NAMALWA (cell line): Measurements from ENCODE around the gene CMTM4.

ENCODE experiments used
- DNase-seq: peaks from one replicate; pipeline ENCODE4 v3.0.0-alpha.2; 2015; ENCODE audit warnings: low spot score

The CMTM4 gene

DNA sequence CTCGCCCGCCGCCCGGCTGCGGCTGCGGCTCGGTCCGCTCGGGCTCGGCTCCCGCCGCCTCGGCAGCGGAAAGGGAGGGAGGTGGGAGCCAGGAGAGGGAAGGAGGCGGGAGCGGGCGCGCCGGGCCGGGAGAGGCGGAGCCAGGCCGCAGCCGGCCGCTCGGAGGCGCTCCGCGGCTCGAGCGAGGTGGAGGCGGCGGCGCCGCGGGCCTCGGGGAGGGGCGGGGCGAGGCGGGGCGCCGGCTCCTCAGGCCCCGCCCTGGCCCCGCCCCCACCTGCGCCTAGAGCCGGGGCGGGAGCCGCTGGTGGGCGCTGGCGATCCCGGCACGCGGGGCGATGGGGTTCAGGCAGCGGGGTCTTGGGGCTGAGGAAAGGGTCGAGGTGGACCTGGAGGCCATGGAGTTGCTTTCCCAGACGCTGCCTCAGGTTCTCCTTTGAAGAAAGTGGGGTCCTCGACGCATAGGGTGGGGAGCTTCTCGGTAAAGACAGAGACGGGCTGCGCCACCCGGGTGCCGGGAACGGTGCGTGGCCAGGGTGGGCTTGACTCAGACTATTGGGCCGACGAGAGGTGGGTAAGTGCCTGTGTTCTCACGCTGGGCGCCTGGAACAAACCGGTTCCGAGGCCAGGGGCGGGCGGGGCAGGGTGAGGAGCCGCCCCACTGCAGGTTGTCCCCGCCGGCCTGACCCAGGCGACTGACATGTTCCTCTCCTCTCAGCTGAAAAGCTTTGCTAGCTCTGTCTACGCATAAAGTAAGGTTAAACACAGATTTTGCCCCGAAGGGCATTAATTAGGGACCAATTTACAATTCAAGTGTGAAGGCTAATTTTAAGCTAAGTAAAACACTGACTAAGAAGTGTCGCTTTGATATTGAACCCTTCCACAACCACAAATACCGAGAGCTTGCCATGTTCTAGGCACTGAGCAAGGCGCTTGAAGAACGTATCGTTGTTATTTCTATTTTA lies at the start of gene CMTM4:
Gene CMTM4, minus strand, starts transcription at position 75 of the 962 bp plus-strand sequence. CDS start 218 bp downstream, outside the sequence.
- DNase-seq: peak; percentile 75

DNA sequence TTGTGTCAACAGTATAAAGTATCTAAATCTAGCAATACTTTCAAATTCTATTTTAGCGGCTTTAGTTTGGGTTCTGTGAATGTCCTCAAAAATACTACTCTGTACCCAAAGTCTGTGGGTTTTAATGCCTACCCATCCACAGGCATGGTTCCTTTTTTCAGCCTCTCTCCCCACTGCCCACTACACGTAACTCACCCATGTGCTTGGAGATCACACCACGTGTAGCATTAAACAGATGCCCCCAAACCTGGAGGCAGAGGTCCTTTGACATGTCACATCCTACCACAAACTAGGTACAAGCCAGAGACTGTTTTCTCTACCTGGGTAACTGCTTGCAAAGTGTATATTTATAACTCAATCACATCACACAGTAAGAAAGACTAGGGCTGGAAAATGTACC lies 49.5 kb upstream of the CMTM4 start:
- DNase-seq: no peak

DNA sequence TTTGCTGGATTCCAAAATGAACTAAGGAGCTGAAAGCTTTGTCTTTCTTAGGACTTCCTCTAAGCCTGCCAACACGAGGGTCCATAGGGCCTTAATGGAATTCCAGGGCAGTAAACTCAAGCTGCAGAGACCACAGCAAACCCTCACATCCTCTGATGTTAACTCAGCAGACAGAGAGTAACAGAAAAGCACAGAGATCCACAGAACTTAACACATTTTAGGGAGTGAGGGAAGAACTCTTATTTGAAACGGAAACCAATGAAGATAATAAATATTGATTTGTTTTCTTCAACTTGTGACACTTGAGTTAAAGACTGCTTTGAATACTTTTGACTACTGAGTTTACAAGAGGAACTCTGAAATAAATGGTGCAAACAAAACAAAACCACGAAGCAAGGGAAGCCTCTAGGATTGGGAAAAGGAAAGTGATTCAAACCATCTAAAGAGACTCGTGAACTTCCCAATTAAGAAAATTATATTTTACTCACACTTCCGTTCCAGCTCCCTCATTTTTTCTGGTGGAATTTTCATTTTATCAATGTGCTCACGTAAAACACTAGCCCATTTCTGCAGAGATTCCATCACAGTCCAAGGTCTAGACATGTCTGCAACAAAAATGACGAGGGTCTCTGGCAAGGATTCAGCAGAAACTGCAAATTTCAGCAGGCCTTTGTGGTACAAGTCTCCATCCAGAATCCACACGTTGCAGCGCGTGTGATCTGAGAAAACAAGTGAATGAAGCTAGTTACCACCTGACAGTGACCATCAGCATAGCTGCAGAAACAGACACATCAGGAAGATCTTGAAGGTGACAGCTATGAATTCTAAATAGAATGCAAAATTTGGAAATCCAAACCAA lies 45.6 kb upstream of the CMTM4 start:
- no peak for DNase-seq

DNA sequence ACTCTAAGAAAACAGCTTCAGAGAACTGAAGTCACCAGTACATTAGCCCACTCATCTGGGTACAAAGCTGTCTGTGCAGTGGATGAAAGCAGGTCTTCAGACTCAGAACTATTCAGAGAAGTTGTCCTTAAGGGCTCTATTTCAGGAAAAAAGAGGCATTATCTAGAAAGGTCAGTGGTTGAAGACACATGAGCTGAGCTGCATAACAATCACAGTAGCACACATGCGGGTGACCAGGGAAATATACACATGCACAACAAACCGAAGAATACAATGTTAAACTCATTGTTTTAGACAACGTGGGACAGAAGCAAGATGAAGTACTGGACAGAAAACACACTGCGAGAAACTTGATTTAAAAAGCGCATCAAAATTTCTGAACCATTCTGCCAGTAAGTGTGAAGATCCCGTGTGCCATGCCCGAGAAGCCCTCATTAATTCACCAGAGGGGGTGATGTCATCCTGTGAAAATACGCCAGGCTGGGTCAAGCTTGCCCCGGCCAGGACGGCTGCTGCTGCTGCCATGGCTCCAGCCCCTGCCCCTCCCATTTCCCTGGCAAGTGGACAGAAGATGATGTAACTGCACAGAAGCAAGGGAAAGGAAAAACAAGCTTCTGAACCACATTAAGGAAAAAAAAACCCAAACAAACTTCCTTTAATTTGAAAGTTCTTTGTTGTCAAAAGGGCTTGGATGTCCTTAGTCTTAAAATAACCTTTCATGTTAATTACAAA lies 44.8 kb upstream of the CMTM4 start:
- no peak for DNase-seq

DNA sequence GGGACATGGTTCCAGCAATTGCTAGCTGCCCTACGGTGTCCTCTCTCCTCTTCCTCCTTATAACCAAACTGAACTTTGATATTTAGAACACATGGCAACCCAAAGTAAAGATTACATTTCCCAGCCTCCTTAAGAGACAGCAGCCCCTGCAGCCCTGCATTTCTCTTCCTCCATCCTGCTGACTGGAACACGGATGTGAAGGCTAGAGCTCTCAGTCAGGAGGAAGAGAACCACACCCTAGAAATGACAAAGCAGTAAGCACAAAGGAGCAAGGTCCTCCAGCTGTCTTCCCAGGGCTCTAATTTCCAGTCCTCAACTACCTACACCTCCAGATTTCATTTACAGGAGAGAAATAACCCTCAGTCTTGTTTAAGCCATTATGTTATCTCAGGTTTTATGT lies 44.0 kb upstream of the CMTM4 start:
- DNase-seq: no peak

DNA sequence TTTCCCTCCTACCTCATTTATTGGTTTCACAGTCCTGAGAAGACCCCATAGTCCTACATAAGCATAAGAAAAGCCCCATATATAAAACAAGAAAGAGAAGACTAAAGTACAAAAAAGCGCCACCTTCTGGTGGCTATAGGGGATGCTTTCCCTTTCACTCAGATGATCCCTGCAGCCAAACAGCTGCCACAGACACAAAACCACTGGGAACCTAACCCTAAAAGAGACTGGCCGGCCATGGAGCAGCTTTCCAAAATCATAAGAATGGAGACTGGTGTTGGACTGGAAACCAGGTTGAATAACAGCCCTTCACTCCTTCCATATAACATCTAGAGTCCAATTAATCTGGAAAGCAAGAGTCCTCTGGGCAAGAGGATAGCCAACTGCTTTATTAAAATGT lies 43.5 kb upstream of the CMTM4 start:
- peak; percentile 68 for DNase-seq

DNA sequence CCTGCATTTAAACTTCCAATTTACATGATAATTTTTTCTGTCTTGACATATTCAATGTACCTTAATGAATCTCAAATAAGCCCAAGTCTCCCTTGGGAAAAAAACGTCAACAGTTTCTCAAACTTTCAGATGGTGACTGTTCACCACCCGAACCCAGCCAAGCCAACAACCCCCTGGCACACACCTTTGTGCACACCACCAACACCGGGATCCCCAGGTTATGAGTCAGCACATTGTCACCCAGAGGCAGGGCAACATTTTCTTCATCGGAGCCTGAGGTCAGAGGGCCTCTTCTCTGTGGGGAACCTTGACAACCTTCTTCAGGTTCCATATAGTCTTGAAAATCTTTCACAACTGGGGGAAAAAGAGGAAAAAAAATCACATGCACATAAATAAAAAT lies 39.3 kb upstream of the CMTM4 start:
- DNase-seq: no peak

DNA sequence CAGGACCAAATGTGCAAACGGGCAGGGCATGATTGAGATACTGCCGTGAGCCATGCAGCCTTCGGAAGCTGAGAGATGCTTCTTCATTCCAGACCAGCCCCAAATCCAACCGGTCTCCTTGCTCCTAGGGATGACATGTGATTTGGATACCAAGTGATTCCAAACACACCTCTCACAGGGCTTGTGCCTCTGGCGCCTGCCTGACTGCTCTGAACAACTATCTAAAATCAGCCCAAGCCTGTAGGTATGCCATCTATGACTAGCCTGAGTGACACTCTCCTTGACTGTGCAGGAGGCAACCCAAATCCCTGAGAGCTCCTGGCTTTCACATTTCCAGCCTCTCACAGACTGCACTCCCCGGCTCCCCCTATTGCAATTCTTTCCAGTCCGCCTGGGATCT lies 34.6 kb upstream of the CMTM4 start:
- DNase-seq: no peak

DNA sequence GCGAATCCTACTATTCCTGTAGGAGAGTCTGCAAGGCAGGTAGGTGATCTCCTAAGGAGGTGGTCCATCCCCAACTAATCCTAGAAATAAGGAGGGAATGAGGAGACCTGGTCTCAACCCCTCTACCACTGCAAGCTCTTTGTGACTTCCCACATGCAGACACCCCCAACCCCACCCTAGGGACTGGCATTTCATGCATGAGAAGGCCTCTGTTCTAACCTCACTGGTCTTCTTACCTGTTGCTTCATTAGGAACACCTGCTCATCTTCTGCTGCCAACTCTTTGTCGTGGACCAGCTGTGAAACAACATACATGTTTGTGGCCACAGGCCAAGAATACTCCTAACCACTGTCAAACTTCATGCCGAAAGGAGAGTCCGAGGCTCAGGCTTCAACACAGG lies 32.3 kb upstream of the CMTM4 start:
- no peak for DNase-seq

DNA sequence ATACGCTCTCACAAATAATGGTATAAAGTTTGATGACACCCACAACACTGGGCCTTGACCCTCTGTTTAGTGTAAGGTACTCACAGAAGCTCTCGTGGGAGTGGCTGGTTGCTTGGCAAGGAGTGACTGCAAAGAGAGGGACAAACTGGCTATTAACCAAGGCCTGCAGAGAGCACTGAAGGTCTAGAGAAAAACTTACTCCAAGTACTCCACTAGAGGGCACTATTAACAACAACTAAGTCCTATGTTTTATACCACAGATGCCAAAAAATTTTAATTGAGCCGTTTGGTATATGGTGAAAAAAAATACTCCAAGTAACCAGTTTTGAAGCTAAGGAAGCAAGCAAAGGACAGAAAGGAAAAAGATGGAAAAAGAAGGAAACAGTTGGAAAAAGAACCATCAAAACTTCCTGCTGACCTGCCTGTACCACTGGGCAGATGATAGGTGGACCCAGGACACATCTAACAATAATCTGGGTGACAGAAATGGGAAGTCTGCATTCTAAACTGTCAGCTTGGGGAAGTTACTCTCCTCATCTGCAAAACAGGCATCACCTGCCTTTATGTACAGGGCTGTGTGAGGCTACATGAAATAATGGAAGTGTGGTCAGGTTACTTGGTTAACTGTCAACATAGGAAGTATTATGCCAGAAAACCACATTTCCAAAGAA lies 31.7 kb upstream of the CMTM4 start:
- peak; percentile 69 for DNase-seq

DNA sequence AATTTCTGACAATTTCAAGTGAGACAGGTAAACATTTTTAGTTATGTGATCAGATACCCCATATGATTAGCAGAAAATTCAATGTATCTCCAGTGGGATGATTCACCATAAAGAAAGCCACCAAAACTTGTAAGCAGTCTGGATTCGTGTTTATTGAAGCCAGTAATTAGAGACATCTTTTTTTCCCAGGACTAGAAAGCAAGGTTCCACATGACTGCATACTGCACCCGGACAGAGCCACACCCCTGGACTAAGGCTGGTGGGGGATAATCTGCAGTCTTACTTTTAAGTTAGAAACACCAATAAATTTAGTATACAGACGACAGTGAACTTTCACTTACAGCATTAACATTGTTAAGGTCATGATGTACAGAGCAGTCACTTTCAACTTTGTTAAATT lies 24.2 kb upstream of the CMTM4 start:
- no peak for DNase-seq

DNA sequence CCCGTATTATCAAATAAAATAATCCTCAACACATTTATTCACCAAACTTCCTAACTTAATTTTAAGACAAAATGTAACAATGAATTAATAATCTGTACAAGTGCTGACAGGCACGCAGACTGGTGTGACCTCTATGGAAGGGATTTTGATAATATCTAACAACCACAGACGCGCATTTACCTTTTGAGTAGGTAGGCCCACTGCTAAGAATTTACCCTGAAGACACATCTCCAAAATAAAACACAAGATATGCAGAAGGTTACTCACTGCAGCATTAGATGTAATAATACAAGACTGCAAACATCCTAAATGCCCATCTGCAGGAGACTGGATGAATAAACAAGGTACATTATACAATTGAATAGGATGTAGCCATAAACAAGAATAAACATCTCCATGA lies 22.7 kb upstream of the CMTM4 start:
- no peak for DNase-seq

DNA sequence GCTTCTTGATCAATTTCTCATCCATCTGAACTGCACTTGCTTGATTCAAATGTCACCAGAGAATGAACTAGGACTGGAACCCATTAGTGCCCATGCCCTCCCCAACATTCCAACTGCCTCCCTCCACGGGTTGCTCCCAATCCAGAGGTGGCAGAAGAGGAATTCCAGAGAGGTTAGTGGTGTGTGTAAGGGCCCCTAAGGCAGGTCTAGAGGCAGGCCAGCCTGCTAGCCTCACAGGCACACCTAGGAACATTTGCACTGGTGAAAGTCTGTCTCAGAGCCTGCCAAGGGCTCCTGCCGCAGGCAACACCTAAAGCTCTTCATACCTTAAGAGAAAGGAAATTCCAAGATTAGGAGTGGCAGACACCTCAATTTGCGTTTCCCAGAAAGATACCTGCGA lies 21.2 kb upstream of the CMTM4 start:
- DNase-seq: no peak

DNA sequence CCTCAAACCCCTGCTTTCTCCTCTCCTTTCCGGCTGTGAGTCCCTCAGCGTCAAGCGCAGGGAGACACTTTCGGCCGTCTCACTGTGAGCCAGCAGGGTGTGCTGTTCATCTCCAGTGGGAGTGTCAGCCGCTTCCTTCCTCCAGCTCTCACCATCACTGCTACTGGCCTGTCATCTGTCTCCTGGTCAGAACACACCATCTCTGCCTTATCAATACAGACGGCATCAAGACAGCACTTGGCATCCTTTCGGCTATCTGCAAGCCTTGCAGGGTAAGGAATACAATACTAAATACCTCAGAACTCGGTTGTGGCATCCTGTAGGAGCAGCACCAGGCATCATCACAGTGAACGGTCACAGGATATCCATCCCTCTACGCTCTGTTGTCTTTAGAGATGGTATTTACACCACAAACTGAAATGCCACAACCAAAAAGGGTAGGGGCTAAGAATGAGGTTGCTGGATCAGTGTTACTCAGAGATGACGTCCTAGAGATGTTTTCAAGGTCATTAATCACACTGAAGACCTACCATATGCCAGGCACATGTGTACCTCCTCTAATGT lies 20.7 kb upstream of the CMTM4 start:
- peak; percentile 28 for DNase-seq

DNA sequence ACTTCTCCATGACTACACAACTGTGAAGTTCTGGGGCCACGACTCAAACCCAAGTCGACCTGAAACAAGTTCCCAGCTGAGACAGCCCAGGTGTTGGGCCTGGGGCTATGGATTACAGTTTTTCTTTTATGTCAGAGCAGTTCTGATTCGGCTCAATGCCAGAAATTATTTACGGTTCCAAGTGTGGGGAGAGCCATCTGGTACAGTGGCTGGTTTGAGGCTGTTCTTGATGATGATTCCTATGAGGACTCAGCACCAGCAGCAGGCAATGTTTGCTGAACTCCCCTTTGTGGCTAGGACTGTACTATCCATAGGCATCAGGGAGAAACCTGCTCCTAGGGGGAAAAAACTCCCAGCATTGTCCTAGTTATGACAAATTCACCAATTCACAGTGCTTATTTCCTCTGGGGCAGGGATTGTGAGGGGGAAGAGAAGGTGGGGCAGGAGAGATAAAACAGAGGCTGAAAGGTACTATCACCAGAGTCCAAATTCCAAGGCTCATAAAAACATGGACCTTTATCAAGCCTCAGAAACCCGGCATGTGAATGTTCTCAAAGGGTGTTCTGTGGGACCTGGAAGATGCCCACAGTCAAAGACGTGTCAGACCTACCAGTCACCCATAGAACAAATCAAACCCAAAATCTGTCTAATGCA lies 18.2 kb upstream of the CMTM4 start:
- no peak for DNase-seq

DNA sequence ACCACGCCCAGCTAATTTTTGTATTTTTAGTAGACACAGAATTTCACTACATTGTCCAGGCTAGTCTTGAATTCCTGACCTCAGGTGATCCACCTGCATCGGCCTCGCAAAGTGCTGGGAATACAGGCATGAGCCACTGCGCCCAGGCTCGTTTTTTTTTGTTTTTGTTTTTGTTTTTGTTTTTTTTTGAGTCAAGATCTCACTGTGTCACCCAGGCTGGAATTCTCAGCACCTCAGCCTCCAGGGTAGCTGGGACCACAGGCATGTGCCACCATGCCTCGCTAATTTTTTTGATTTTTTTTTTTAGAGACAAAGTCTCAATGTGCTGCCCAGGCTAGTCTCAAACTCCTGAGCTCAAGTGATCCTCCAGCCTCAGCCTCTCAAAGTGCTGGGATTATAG lies 17.5 kb upstream of the CMTM4 start:
- no peak for DNase-seq

DNA sequence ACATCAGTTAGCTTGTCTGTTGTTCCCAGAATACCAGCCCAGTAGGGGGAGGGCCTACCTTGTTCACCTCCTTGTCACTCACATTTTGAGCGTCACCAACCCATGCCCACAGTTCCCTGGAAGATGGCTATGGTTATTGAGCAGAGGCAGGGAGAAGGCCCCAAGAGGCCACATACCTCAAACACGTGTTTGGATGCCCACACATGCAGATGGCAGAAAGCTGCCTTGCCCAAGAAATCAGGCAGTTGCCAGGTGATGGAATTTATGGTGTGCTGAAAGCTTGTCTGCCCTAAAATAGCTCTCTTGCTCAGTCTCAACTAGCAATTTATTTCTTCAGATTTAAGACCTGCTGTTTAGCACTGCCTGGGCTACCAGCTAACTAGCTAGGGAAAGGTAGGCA lies 16.5 kb upstream of the CMTM4 start:
- no peak for DNase-seq

DNA sequence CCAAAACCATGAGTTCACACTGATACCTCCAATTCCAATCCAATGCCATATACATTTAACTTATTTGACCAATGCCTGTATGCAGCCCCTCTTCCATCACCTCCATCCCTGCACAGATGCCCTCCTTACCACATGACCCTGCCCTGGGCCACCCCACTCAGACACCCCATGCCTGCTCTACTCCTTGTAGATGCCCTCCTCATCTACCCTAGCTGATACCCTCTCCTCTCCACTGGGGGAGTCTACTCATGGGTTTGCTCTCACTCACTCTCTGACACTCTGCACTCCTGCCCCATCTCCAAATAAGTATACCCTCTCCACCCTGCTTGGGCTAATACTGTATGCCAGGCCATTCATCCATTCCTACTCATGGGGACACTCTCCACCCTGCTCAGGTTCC lies 16.0 kb upstream of the CMTM4 start:
- no peak for DNase-seq

DNA sequence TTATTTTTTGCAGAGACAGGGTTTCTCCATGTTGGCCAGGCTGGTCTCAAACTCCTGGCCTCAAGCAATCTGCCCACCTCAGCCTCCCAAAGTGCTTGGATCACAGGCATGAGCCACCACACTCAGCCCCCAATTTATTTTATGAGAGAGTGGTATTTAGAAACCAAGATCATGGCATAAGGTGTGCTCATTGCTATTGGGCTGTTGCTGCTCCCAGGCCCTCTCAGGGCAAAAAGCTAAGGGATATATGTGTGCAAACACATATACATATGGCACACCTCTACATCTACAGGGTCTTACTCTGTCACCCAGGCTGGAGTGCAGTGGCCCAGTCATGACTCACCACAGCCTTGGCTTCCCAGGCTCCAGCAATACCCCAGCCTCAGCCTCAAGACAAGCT lies 15.0 kb upstream of the CMTM4 start:
- DNase-seq: no peak

DNA sequence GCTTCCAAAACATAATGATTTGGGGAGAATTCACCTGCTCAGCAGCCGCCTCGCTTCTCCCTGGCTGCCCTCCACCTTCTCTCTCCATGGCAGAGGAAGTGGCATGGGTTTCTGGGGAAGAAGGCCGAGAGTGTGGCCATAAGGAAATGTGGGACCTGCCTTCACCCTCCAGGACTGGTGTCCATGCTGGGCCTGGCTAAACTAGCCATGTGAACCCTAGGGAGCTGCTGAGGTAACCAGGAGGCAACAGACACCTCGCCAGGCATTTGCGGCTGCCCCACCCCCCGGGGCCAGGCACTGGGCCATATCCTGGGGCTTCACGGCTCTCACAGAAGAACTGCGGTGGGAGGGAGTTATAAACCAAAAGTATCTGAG lies 9.9 kb upstream of the CMTM4 start:
- no peak for DNase-seq
